D721Med (cell line): Measurements from ENCODE around the gene LHFPL2.

Experiments
- DNase-seq: peaks from one replicate; pipeline ENCODE4 v3.0.0; 2011; ENCODE audit warnings: low spot score; ENCODE audit not compliant: insufficient read length
- FAIRE-seq: peaks from 2 replicates; lab custom pipeline; 2011; peaks lifted over from hg19 to GRCh38; lab: Jason Lieb, UNC
- CTCF ChIP-seq: IDR thresholded peaks from 2 replicates; pipeline ENCODE4 v1.5.1; 2012; ENCODE audit warnings: mild to moderate bottlenecking, control low read depth; ENCODE audit not compliant: insufficient read depth; ENCODE audit errors: missing control alignments

The LHFPL2 gene

GRCh38 chr5:78515670-78516069, 132.9 kb downstream of the LHFPL2 start:
- FAIRE-seq: no peak
- no peak for TF ChIP-seq CTCF
- DNase-seq: no peak

- no peak for TF ChIP-seq CTCF
- DNase-seq (no peak), FAIRE-seq (no peak)
Measured at GRCh38 chr5:78514427-78515330, 133.9 kb downstream of the LHFPL2 start.

- TF ChIP-seq CTCF: no peak
- no peak for FAIRE-seq
- DNase-seq: no peak
Measured at GRCh38 chr5:78513441-78513840, 135.1 kb downstream of the LHFPL2 start.

GRCh38 chr5:78512435-78512834, 136.1 kb downstream of the LHFPL2 start:
- FAIRE-seq: no peak
- TF ChIP-seq CTCF: no peak

GRCh38 chr5:78511121-78511906, 137.3 kb downstream of the LHFPL2 start:
- FAIRE-seq (no peak), DNase-seq (no peak)
- TF ChIP-seq CTCF: no peak

More at GRCh38 chr5:78512435-78512834, 136.1 kb downstream of the LHFPL2 start:
- DNase-seq: no peak

- no peak for TF ChIP-seq CTCF
- no peak for DNase-seq
- no peak for FAIRE-seq
Measured at GRCh38 chr5:78509884-78510769, 138.4 kb downstream of the LHFPL2 start.
